Fibroblast of peridontal ligament (primary cell): ENCODE results near the gene BMP6.

ENCODE experiments used
- DNase-seq: peaks from one replicate; pipeline ENCODE4 v3.0.0-alpha.2; 2010; ENCODE audit errors: extremely low read depth

The BMP6 gene

GRCh38 chr6:7719364-7719850, 6.5 kb upstream of the BMP6 start:
- DNase-seq: no peak

DNA sequence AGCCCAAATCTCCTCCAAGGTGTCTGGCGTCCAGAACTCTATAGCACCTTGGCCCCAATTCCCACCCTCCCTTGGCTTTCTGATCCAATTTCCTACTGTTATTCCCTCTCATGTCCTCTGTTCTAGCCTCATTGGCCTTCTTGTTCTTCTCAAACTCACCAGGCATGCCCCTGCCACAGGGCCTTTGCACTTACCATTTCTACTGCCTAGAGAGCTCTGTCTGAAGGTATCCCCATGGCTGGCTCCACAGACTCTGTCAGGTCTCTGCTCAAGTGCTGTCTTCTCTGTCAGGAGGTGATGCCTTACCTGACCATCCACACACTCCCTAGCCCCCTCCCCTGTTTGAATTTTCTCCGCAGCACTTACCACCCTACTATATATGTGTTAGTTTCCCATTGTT, 5.6 kb upstream of the BMP6 start:
- DNase-seq: no peak

GRCh38 chr6:7721649-7722048, 4.2 kb upstream of the BMP6 start:
- peak; percentile 72 for DNase-seq

GRCh38 chr6:7723041-7723447, 2.9 kb upstream of the BMP6 start:
- peak; percentile 86 for DNase-seq

DNA sequence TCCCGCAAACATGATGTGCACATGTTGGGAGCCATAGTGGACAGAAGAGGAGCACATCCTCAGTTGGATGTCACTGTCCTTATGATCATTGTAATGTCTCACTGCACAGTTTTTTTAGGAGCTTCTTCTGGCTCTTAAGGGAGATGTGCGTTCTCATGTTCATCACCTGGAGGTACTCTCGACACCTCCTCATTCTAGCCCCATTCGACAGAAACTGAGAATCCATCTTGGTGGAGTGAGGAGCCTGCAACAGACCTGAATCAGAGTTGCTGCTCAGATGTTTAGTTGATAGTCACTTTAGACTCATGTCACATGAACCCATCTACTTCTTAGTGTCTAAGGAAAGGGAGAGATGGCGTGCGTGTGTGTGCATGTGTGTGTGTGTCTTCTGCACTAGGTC, 2.3 kb upstream of the BMP6 start:
- no peak for DNase-seq

- DNase-seq: no peak
Measured at GRCh38 chr6:7725412-7725811, 487 bp upstream of the BMP6 start.

- no peak for DNase-seq
Measured at GRCh38 chr6:7726416-7727085, 652 bp downstream of the BMP6 start.

DNA sequence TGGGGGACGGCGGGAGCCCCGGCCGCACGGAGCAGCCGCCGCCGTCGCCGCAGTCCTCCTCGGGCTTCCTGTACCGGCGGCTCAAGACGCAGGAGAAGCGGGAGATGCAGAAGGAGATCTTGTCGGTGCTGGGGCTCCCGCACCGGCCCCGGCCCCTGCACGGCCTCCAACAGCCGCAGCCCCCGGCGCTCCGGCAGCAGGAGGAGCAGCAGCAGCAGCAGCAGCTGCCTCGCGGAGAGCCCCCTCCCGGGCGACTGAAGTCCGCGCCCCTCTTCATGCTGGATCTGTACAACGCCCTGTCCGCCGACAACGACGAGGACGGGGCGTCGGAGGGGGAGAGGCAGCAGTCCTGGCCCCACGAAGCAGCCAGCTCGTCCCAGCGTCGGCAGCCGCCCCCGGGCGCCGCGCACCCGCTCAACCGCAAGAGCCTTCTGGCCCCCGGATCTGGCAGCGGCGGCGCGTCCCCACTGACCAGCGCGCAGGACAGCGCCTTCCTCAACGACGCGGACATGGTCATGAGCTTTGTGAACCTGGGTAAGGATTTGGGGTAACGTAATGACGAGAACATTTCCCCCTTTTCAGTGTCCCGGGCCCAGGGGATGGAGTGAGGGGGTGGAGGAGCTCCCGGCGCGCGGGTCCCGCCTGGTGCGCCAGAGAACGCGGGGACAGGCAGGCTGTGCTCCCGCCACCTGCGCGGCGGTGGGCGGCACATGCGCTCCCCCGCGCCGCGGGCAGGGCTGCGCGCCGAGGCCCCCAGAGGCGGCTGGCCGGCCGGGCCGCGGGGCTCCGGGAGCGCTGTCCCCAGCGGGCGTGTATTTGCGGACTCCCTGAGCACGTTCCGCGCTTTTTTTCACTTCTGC, 1.4 kb downstream of the BMP6 start:
- DNase-seq: no peak

- DNase-seq: peak; percentile 35
Measured at GRCh38 chr6:7727946-7728854, 2.3 kb downstream of the BMP6 start.

DNA sequence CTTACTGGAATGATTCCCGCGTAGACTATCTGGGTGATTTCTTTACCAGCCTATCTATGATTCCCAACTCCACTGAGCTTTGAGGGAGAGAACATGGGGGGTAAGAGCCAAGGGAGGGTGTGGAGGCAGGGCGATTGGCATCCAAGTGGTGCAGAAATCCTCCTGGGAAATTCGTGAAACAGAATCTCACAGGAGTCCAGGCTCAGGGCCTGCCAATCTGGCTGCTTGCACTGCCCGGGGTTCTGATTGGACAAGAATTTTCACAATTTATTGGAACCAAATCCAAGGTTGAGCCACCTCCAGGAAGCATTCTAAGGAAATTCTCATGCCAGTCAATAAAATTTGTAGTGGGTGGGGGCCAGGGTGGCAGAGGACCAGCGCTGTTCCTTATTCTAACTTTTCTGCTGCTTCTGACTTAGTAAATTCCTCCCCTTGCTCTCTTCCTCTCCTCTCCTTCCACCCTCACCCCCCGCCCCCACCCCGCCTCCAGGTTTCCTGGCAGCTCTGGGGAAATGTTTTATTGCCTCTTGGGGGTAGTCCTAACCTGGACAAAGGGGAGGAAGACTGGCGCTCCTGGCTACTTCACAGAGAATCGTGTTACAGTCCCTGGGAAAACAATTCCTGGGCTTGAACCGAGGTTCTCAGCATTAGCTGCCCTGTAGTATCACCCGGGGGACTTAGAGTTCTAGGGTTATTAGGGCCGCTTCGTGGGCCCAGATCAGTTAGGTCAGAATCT, 3.1 kb downstream of the BMP6 start:
- no peak for DNase-seq

- DNase-seq: peak; percentile 53
Measured at GRCh38 chr6:7730001-7730783, 4.3 kb downstream of the BMP6 start.

- DNase-seq: peak; percentile 72
Measured at GRCh38 chr6:7730784-7731227, 4.9 kb downstream of the BMP6 start.

DNA sequence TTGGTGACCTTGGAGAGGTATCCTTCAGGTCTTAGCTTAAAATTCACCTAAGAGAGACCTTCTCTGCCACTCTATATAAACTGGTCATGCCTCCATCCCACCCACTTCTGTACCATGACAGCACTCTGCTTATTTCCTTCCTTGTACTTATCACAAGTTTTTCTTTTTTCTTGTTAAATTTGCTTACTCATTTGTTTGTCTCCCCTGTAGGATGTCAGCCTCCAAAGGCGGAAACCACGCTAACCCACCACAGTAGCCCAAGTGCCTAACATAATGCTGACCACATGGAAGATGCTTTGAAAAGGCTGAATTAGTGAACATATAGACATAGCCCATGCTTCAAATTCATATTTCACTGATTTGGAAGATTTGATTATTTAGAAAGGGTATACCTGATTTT, 5.4 kb downstream of the BMP6 start:
- no peak for DNase-seq

DNA sequence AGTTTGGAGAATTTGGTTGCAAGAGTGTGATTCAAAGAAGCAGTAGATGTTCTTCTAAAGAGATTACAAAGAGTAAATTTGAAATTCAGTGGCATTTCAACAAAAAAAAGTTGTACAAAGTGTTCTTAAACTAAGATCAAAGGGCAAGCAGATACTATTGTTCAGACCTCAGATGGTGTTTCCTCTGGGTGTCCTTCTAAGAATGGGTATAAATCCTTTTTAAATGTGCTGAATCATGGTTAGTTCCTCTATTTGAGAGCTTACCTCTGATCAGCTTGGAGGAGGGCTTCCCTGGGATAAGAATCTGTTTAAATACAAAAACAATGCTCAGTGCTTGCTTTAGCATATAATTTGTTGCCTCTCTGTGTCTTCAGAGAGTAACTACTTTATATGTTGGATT, 6.3 kb downstream of the BMP6 start:
- DNase-seq: no peak

GRCh38 chr6:7734707-7735383, 8.9 kb downstream of the BMP6 start:
- no peak for DNase-seq

DNA sequence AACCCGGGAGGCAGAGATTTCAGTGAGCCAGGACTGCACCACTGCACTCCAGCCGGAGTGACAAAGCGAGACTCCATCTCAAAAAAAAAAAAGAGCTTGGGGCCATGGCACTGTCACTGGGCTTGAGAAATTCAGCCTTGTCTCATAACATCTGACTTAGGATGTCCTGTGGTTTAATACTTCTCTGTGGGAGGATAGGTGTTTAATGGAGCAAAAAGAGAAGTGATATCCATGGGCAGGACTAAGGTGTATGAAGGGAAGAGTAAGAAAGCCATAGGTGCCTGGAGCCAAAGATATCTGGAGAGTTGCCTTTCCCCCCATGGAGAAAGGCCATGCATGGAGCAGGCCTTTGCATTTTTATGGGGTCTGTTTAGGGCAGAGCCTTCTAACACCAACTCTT, 11.2 kb downstream of the BMP6 start:
- no peak for DNase-seq

GRCh38 chr6:7737867-7738266, 12.0 kb downstream of the BMP6 start:
- no peak for DNase-seq

DNA sequence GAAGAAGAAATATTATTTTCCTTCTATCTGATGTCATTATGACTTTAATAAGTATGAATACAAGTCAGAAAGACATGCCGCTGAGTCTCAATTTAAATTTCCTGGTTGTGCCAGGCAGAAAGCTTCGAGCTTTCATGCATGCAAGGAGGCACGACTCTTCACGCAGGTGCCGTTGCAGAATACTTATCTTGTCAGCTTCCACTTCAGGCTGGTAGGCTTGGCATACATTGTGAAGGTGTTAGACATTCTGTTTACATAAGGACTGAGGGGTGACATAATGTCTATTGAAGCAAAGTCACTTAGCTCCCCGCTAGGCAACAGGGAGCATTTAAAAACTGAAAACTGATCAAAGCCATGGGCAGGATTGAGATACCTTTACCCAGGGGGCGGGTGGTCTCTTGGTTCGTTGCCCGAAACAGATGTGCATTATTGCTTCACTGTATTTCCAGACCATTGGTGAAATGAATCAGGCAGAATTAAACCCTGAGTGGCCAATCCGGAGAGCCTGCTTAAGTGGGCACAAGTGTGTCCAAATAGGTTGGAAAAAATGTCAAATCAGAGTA, 16.4 kb downstream of the BMP6 start:
- no peak for DNase-seq

DNA sequence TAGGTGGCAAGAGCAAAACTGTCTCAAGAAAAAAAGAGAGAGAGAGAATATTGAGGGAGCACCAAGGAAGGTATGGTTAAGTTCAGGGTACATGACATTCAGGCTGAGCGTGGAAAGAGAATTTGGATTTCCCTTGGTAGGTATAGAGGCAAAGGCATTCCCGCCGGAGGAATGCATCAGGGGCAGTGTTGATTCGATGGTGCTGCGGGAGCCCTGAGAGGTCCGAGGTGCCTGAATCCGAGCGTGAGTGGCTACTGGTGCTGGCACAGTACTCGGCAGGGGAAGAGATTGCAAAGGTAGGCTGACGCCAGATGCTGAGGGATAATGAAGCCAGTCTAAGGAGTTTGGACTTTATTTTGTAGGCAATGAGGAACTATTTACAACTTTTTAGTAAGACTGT, 20.0 kb downstream of the BMP6 start:
- DNase-seq: no peak

- no peak for DNase-seq
Measured at GRCh38 chr6:7747016-7747415, 21.1 kb downstream of the BMP6 start.
